Liver (tissue), 9 donors: ENCODE data around the gene MCTP2. TPM values are rescaled to one million over a fixed set of nuclear protein-coding genes. Genes with fewer than 3 reads are reported as not detected.

Experiments used
- DNase-seq: peaks from one replicate; pipeline ENCODE4 v3.0.0-alpha.2; 2017; ENCODE audit warnings: low spot score
- H3K27ac ChIP-seq, 2 donors: one replicate each; pipeline ENCODE4 v1.7.0; 2013; ENCODE audit warnings: inconsistent platforms in 2 of 2, low read length in 2 of 2, control low read depth in 1 of 2, low read depth in 1 of 2, mild to moderate bottlenecking in 1 of 2
- H3K27me3 ChIP-seq, 4 donors: one replicate each; pipeline versions ENCODE4 v1.6.1 to v1.7.0; 2013; ENCODE audit warnings: low read length in 3 of 4, inconsistent platforms in 1 of 4, mild to moderate bottlenecking in 1 of 4, moderate library complexity in 1 of 4; ENCODE audit not compliant: control insufficient read depth in 4 of 4, insufficient read depth in 4 of 4
- H3K36me3 ChIP-seq, 4 donors: one replicate each; pipeline versions ENCODE4 v1.6.1 to v1.7.0; 2013; ENCODE audit warnings: low read length in 3 of 4, mild to moderate bottlenecking in 3 of 4, low read depth in 1 of 4, moderate library complexity in 1 of 4; ENCODE audit not compliant: control insufficient read depth in 4 of 4, insufficient read depth in 3 of 4
- H3K4me1 ChIP-seq, 4 donors: one replicate each; pipeline versions ENCODE4 v1.6.1 to v1.7.0; 2013; ENCODE audit warnings: low read length in 3 of 4, mild to moderate bottlenecking in 3 of 4, moderate library complexity in 1 of 4; ENCODE audit not compliant: control insufficient read depth in 4 of 4, insufficient read depth in 4 of 4
- H3K4me3 ChIP-seq, 3 donors: one replicate each; pipeline versions ENCODE4 v1.6.1 to v1.7.0; 2013; ENCODE audit warnings: low read length in 3 of 3, control low read depth in 1 of 3, low read depth in 1 of 3, mild to moderate bottlenecking in 1 of 3
- H3K9ac ChIP-seq, 2 donors: one replicate each; pipeline ENCODE4 v1.7.0; 2013; ENCODE audit warnings: low read length in 2 of 2, mild to moderate bottlenecking in 2 of 2, moderate library complexity in 2 of 2, control low read depth in 1 of 2, low read depth in 1 of 2
- H3K9me3 ChIP-seq, 4 donors: one replicate each; pipeline versions ENCODE4 v1.6.1 to v1.7.0; 2013; ENCODE audit warnings: low read length in 3 of 4; ENCODE audit not compliant: control insufficient read depth in 4 of 4
- ATF3 ChIP-seq: IDR thresholded peaks from 2 replicates; pipeline ENCODE4 v1.6.1; 2016; ENCODE audit warnings: antibody characterized with exemption
- EGR1 ChIP-seq, 2 donors: IDR thresholded peaks; 2 replicates each; pipeline ENCODE4 v1.6.1; 2016 to 2018; ENCODE audit warnings: antibody characterized with exemption in 2 of 2, low read depth in 2 of 2
- FOXA2 ChIP-seq: IDR thresholded peaks from 2 replicates; pipeline ENCODE4 v1.6.1; 2016; ENCODE audit warnings: antibody characterized with exemption
- JUND ChIP-seq, 2 donors: IDR thresholded peaks; 2 replicates each; pipeline ENCODE4 v1.6.1; 2016; ENCODE audit warnings: antibody characterized with exemption in 2 of 2
- MAX ChIP-seq: IDR thresholded peaks from 2 replicates; pipeline ENCODE4 v1.6.1; 2016; ENCODE audit warnings: antibody characterized with exemption
- NR2F2 ChIP-seq: IDR thresholded peaks from 2 replicates; pipeline ENCODE4 v1.6.1; 2016; ENCODE audit warnings: antibody characterized with exemption
- RAD21 ChIP-seq, 2 donors: IDR thresholded peaks; 2 replicates each; pipeline ENCODE4 v1.6.1; 2016; ENCODE audit warnings: antibody characterized with exemption in 2 of 2, mild to moderate bottlenecking in 2 of 2
- RXRA ChIP-seq, 2 donors: IDR thresholded peaks; 2 replicates each; pipeline ENCODE4 v1.6.1; 2017 to 2018; ENCODE audit warnings: antibody characterized with exemption in 2 of 2, mild to moderate bottlenecking in 1 of 2
- SP1 ChIP-seq: IDR thresholded peaks from 2 replicates; pipeline ENCODE4 v1.6.1; 2018; ENCODE audit warnings: antibody characterized with exemption, mild to moderate bottlenecking
- TAF1 ChIP-seq: conservative IDR thresholded peaks from 2 replicates; pipeline ENCODE4 v1.6.1; 2016; ENCODE audit warnings: antibody characterized with exemption, mild to moderate bottlenecking
- YY1 ChIP-seq: IDR thresholded peaks from 2 replicates; pipeline ENCODE4 v1.6.1; 2016; ENCODE audit warnings: antibody characterized with exemption, mild to moderate bottlenecking
- ZBTB33 ChIP-seq: IDR thresholded peaks from 2 replicates; pipeline ENCODE4 v1.6.1; 2016; ENCODE audit warnings: antibody characterized with exemption
- WGBS: extraction: QIAGEN DNeasy Blood & Tissue Kit; methylation state at CpG from one replicate; pipeline ENCODE4 v1.1.7; 2013; 5-methylcytosine and 5-hydroxymethylcytosine counted together
- polyA plus RNA-seq, 2 donors: library from polyadenylated mRNA; stranded (reverse) in 1 of 2; unstranded in 1 of 2; fragments of 200-250 nt in 1 of 2; fragments of >200 nt in 1 of 2; fragmentation: Nextera tagmentation in 1 of 2; extraction: Ambion mirVana in 1 of 2; gene quantifications; one replicate each; pipeline versions ENCODE4 v1.2.1 to v1.2.3, GENCODE V29; 2013 to 2015
- total RNA-seq, 2 donors: library from RNA; depleted of rRNA; stranded (reverse); fragments of >200 nt; gene quantifications; one replicate each; pipeline ENCODE4 v1.2.3, GENCODE V29; 2014
- TF ChIP-seq, protein P1 (sequence below): fragments of 150-350 bp; IDR thresholded peaks from 2 replicates; pipeline ENCODE4 v1.5.1; 2017; ENCODE audit warnings: improper control_type of control experiment, low read depth, low read length; ENCODE audit not compliant: missing input control
- donor health status: healthy.
- donor health status: healthy.
- donor health status: healthy.
- donor health status: healthy.
- donor health status: healthy.

The MCTP2 gene
- total and polyA plus RNA-seq, 4 donors, result 0.43 to 9.9 (median 3.5) TPM

DNA sequence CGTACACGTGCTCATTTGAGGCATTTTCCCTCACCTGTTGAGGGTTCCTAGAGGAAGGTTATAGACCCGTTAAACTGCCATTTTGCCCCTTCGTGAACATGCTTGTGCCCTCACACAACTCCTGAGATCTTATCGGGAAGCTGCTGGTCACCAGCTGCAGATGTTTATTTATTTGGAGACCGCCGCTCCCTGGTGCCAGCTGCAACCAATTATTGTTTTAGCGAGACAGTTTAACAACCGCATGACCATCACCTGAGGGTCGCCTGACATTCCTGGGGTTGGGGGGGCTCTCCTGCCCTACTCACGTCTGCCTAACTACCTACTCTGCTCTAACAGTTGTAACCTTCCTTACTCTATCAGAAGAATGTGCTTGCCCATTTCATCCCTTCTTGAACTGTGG, 292.5 kb downstream of the MCTP2 start:
- H3K27ac ChIP-seq, result no peak overlapping the region
- H3K4me3 ChIP-seq, result no peak overlapping the region
- no peaks in the 10 kb centered on the region for H3K4me1 ChIP-seq
- no peak for DNase-seq
- no peaks in the 10 kb centered on the region for H3K27me3 ChIP-seq
- H3K9me3 ChIP-seq, result no peaks in the 10 kb centered on the region
- WGBS, result 83% methylated on average over 11 of the region's 11 CpGs
- H3K36me3 ChIP-seq, result no peaks in the 10 kb centered on the region
- TF ChIP-seq ZBTB33, result no peak
- no peak for TF ChIP-seq FOXA2
- no peak for TF ChIP-seq RAD21 (IDR thresholded peaks at IDR 0.05)
- no peak for TF ChIP-seq EGR1 (IDR thresholded peaks at IDR 0.05; ENCODE audit: low read depth in 2 of 2)
- H3K9ac ChIP-seq, result no peak overlapping the region

- no peaks in the 10 kb centered on the region for H3K36me3 ChIP-seq
- TF ChIP-seq NR2F2, result no peak
- TF ChIP-seq SP1, result no peak
- no peak for TF ChIP-seq MAX
- no peak for TF ChIP-seq TAF1
- TF ChIP-seq JUND (IDR thresholded peaks at IDR 0.05), result no peak
- TF ChIP-seq RXRA (IDR thresholded peaks at IDR 0.05), result no peak
- no peak for TF ChIP-seq ATF3
- TF ChIP-seq, protein P1, sequence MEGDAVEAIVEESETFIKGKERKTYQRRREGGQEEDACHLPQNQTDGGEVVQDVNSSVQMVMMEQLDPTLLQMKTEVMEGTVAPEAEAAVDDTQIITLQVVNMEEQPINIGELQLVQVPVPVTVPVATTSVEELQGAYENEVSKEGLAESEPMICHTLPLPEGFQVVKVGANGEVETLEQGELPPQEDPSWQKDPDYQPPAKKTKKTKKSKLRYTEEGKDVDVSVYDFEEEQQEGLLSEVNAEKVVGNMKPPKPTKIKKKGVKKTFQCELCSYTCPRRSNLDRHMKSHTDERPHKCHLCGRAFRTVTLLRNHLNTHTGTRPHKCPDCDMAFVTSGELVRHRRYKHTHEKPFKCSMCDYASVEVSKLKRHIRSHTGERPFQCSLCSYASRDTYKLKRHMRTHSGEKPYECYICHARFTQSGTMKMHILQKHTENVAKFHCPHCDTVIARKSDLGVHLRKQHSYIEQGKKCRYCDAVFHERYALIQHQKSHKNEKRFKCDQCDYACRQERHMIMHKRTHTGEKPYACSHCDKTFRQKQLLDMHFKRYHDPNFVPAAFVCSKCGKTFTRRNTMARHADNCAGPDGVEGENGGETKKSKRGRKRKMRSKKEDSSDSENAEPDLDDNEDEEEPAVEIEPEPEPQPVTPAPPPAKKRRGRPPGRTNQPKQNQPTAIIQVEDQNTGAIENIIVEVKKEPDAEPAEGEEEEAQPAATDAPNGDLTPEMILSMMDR, result no peak
- TF ChIP-seq YY1, result no peak
- H3K9me3 ChIP-seq, result no peaks in the 10 kb centered on the region
- H3K9ac ChIP-seq, result no peak overlapping the region
- no peaks in the 10 kb centered on the region for H3K27me3 ChIP-seq
- DNase-seq, result no peak
- no peak overlapping the region for H3K27ac ChIP-seq
- H3K4me3 ChIP-seq, result no peak overlapping the region
- 66% methylated on average over 2 of the region's 2 CpGs for WGBS
- H3K4me1 ChIP-seq, result no peaks in the 10 kb centered on the region
These were observed 293.2 kb downstream of the MCTP2 start for GRCh38 chr15:94524565-94524964.

- no peaks in the 10 kb centered on the region for H3K36me3 ChIP-seq
- H3K27me3 ChIP-seq, result no peaks in the 10 kb centered on the region
- H3K4me1 ChIP-seq, result no peaks in the 10 kb centered on the region
- 62% methylated on average over 5 of the region's 5 CpGs for WGBS
- no peak overlapping the region for H3K9ac ChIP-seq
- no peak for TF ChIP-seq NR2F2
- TF ChIP-seq, protein P1, result peak; percentile 22
- H3K27ac ChIP-seq, result no peak overlapping the region
- no peak for DNase-seq
- no peaks in the 10 kb centered on the region for H3K9me3 ChIP-seq
- no peak overlapping the region for H3K4me3 ChIP-seq
These were observed 294.8 kb downstream of the MCTP2 start for GRCh38 chr15:94526071-94526689.
